Heart right ventricle (tissue), 16 donors: ENCODE measurements around the gene FYN. TPM values are rescaled to one million over a fixed set of nuclear protein-coding genes. Genes with fewer than 3 reads are reported as not detected.
A peak's percentile ranks its signal among the peaks of the same experiment; 100 is the strongest.

Source experiments
- ATAC-seq, 8 donors: fragments of 200-7000 bp; cut with Tn5 transposase; one replicate each; pipeline ENCODE4 v1.9.1; 2020; ENCODE audit warnings: mild to moderate bottlenecking in 8 of 8, moderate library complexity in 8 of 8, moderate number of reproducible peaks in 1 of 8
- DNase-seq, 2 donors: peaks; one replicate each; pipeline ENCODE4 v3.0.0-alpha.2; 2020
- H3K27ac ChIP-seq, 10 donors: fragments of 200-600 bp; sonication (generic) in 2 of 10; one replicate each; pipeline versions ENCODE4 v1.5.0 to v1.8.0; 2020 to 2022; ENCODE audit warnings: mild to moderate bottlenecking in 3 of 10
- H3K27me3 ChIP-seq, 7 donors: fragments of 200-600 bp; one replicate each; pipeline ENCODE4 v1.8.0; 2021 to 2022; ENCODE audit warnings: mild to moderate bottlenecking in 2 of 7
- H3K36me3 ChIP-seq, 9 donors: fragments of 200-600 bp; sonication (generic) in 1 of 9; one replicate each; pipeline versions ENCODE4 v1.5.0 to v1.8.0; 2020 to 2022; ENCODE audit warnings: mild to moderate bottlenecking in 2 of 9
- H3K4me1 ChIP-seq, 9 donors: fragments of 200-600 bp; sonication (generic) in 1 of 9; one replicate each; pipeline versions ENCODE4 v1.5.0 to v1.8.0; 2020 to 2022; ENCODE audit warnings: mild to moderate bottlenecking in 4 of 9
- H3K4me3 ChIP-seq, 10 donors: fragments of 200-600 bp; sonication (generic) in 2 of 10; one replicate each; pipeline versions ENCODE4 v1.5.0 to v1.8.0; 2020 to 2022; ENCODE audit warnings: mild to moderate bottlenecking in 7 of 10, moderate library complexity in 2 of 10
- H3K9me3 ChIP-seq, 11 donors: fragments of 200-600 bp in 10 of 11; sonication (generic) in 2 of 11; one replicate each; pipeline versions ENCODE4 v1.5.0 to v1.8.0; 2013 to 2022; ENCODE audit warnings: mild to moderate bottlenecking in 2 of 11, control low read depth in 1 of 11, moderate library complexity in 1 of 11
- WGBS, 2 donors: extraction: QIAGEN DNeasy Blood & Tissue Kit; methylation state at CpG; one replicate each; pipeline ENCODE4 v1.1.7; 2013; ENCODE audit warnings: inconsistent platforms in 1 of 2; 5-methylcytosine and 5-hydroxymethylcytosine counted together
- intact Hi-C, 10 donors: fragments of 100-400 bp; cut with DNase I; formaldehyde crosslinking; loops; one replicate each; pipeline versions ENCODE4 v1.11.1 to v1.14.2; 2022
- polyA plus RNA-seq, 2 donors: library from polyadenylated mRNA; stranded (reverse); fragments of 200-250 nt; gene quantifications; one replicate each; pipeline ENCODE4 v1.2.3, GENCODE V29; 2013
- total RNA-seq, 10 donors: library from RNA; stranded (reverse); fragmentation: NEBNext Ultra II Directional in 3 of 10; extraction: Animal tissue kit (Norgen Biotek cat#: 25700) in 3 of 10; gene quantifications; one replicate each; pipeline versions ENCODE4 v1.2.1 to v1.2.4, GENCODE V29; 2021 to 2023
- TF ChIP-seq, protein P1 (sequence below), 9 donors: fragments of 200-600 bp; sonication (generic) in 2 of 9; IDR thresholded peaks; one replicate each; pipeline versions ENCODE4 v1.5.0 to v1.8.0; 2021 to 2022; ENCODE audit warnings: antibody characterized with exemption in 9 of 9, mild to moderate bottlenecking in 5 of 9, moderate library complexity in 1 of 9
- donor health status: Arrhythmogenic right ventricular cardiomyopathy.
- donor health status: ischemic (EF 13 %, LVEDD 7.1; RV severe dilation, severe dysfunction).
- donor health status: healthy with polysubstance abuse.
- donor health status: DM: no; HTN: yes; CAD: no.
- donor health status: DM: no; HTN: no; CAD: no.
- donor health status: ischemic (EF 25% LVEDD 6.9; RV normal size, moderate dysfunction).
- donor health status: ischemic (EF 25% LVEDD 5.7; RV mildly dilated, moderate dysfunction).
- donor health status: healthy.
- donor health status: DM: yes; HTN: yes; CAD: no.
- donor health status: Ischemic cardiomyopathy.
- donor health status: ischemic (EF 35%, LVEDD 5.7; RV mildly dilated, moderate dysfunction).
- donor health status: nonischemic (EF 11% LVEDD 7.7; RV severe dilation, severe dysfunction).
- donor health status: DM: yes; HTN: yes; CAD: no.
- donor health status: PGD.
- donor health status: ischemic (EF 29% LVEDD 5.4; RV normal size, mild dysfunction).
- donor health status: nonischemic (EF 23%, LVEDD 6.1; RV moderate dilation, normal function).

The FYN gene
- total and polyA plus RNA-seq, 12 donors = 19.1 to 58.1 (median 42.2) TPM

DNA sequence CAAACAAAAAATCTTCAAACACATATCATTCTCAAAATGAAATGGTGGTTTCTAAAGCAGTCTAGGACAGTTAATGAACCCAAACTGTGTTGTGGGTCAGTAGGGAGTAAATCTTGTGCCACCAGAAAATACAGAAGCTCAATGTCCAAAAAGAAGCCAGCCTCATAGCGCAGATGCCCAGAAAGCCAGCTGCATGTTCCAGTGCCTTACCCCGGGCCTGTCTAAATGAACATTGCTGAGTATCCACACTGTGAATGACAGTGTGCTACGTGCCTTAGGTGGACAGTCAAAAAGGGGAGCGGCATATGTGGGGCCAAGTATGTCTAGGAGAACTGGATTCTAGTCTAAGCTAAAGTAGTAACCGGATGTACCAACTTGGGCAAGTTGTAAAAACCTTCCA lies 10.9 kb downstream of the FYN start:
- ATAC-seq = no peak
- intact Hi-C loops = loop anchor here in 1 of 10 donors (5.0 kb wide), 1 partner anchor 45 kb away; no protein-coding TSS in a partner anchor
- Histone ChIP-seq H3K9me3 (no peaks in the 10 kb centered on the region), H3K36me3 (peaks cover 0 to 8% (median 0%) of the 10 kb centered on the region in 9 donors), H3K27me3 (no peaks in the 10 kb centered on the region), H3K27ac (no peak overlapping the region), H3K4me3 (no peak overlapping the region), H3K4me1 (peaks cover 7 to 83% (median 54%) of the 10 kb centered on the region in 9 donors)
- no peak for DNase-seq
- 96 to 99% methylated on average over 5 of the region's 5 CpGs for WGBS, 2 donors
- TF ChIP-seq, protein P1, sequence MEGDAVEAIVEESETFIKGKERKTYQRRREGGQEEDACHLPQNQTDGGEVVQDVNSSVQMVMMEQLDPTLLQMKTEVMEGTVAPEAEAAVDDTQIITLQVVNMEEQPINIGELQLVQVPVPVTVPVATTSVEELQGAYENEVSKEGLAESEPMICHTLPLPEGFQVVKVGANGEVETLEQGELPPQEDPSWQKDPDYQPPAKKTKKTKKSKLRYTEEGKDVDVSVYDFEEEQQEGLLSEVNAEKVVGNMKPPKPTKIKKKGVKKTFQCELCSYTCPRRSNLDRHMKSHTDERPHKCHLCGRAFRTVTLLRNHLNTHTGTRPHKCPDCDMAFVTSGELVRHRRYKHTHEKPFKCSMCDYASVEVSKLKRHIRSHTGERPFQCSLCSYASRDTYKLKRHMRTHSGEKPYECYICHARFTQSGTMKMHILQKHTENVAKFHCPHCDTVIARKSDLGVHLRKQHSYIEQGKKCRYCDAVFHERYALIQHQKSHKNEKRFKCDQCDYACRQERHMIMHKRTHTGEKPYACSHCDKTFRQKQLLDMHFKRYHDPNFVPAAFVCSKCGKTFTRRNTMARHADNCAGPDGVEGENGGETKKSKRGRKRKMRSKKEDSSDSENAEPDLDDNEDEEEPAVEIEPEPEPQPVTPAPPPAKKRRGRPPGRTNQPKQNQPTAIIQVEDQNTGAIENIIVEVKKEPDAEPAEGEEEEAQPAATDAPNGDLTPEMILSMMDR (IDR thresholded peaks at IDR 0.05) = no peak

DNA sequence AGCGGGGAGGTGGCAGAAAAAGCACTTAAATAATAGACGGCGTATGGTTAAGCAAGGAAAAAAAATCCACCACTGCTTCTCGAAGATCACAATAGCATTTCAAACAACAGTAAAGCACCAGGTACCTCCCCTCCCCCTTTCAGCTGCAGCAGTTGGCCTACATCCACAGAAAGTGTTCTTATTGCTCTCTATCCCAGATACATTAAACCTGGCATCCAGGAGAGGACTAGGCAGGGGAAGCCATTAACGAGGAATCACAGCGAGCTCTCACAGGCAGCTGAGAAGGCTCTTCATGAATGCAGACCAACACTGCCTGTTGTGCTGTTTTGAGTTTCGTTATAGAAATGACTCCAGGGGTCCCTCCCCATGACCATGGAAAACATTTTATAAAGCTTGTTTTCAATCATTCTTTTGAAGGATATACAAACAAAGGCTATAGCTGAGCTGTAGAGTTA lies 11.8 kb downstream of the FYN start:
- H3K4me1 ChIP-seq = peaks cover 7 to 85% (median 58%) of the 10 kb centered on the region in 9 donors
- TF ChIP-seq, protein P1 (IDR thresholded peaks at IDR 0.05) = no peak
- 71 to 77% methylated on average over 7 of the region's 7 CpGs for WGBS, 2 donors
- DNase-seq (no peak), ATAC-seq (no peak)
- no peak overlapping the region for H3K4me3 ChIP-seq
- intact Hi-C loops = loop anchor here in 1 of 10 donors (5.0 kb wide), 1 partner anchor 44 kb away; no protein-coding TSS in a partner anchor
- no peaks in the 10 kb centered on the region for H3K27me3 ChIP-seq
- H3K9me3 ChIP-seq = no peaks in the 10 kb centered on the region
- H3K27ac ChIP-seq = no peak overlapping the region
- H3K36me3 ChIP-seq = peaks cover 0 to 8% (median 0%) of the 10 kb centered on the region in 9 donors

DNA sequence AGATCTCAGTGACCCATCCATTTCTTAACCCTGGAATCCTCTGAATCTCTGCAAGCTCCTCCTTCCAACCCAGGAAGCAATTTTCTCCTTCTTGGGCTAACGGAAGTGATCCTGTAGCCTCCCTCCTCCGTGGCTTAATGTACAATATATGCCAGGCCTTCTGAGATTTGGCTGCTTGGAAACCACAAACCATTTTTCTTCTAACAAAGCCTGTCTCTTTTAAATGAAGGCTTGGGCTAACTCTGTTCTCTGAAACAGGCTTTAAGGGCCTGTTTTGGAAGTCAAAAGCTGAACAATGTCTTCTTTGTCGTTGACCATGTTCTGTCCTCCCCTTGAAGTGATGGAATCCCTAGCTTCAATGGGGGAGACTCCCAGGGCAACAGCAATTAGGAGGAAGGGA lies 14.9 kb downstream of the FYN start:
- Histone ChIP-seq H3K36me3 (no peaks in the 10 kb centered on the region), H3K9me3 (no peaks in the 10 kb centered on the region), H3K27me3 (no peaks in the 10 kb centered on the region), H3K4me3 (no peak overlapping the region), H3K27ac (peak overlapping the region in 2 of 10 donors; percentile 7 to 30), H3K4me1 (peaks cover 4 to 93% (median 57%) of the 10 kb centered on the region in 9 donors)
- TF ChIP-seq, protein P1 (IDR thresholded peaks at IDR 0.05) = no peak
- intact Hi-C loops = no loop called here
- WGBS, 2 donors = 57 to 73% methylated on average over 3 of the region's 3 CpGs
- DNase-seq (no peak), ATAC-seq (no peak)

DNA sequence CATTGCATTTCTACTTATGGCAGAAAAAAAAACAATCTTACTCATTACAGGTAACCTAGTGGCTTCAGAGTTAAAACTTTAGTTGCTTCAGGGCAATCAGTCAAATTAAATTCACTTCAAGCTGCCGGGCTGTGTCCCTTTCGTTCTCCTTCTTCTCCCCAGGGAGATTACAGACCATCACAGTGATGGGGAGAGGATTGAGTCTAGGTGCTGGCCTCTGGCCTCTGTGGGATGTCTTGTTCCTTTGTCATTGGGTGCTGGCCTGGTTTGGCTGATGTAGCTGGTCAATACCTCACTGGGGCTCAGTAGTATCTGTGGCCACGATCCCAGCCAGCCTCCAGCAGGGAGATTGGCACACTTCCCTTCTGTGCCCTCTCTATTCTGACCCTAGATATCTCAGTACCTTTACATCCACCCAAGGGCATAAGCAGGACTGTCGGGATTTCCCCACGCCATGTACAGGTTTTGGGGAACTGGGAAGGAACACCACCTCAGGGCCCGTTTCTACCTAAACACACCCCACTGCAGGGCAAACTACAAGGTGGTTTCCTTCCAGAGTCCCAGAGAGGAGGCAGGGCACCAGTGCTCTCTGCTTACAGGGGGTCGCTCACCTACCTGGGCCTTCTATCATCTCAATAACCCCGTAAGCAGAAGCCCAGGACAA lies 15.4 kb downstream of the FYN start:
- Histone ChIP-seq H3K36me3 (no peaks in the 10 kb centered on the region), H3K27ac (peak overlapping the region in 2 of 10 donors; percentile 7 to 30), H3K9me3 (no peaks in the 10 kb centered on the region), H3K4me1 (peaks cover 4 to 93% (median 62%) of the 10 kb centered on the region in 9 donors), H3K27me3 (no peaks in the 10 kb centered on the region), H3K4me3 (no peak overlapping the region)
- TF ChIP-seq, protein P1 (IDR thresholded peaks at IDR 0.05) = no peak
- ATAC-seq = peak in 6 of 8 donors; percentile 7 to 61 (median 32)
- intact Hi-C loops = no loop called here
- 68 to 75% methylated on average over 8 of the region's 8 CpGs for WGBS, 2 donors
- no peak for DNase-seq
